H1 (cell line): Measurements from ENCODE around the gene INPP5A. TPM values are rescaled to one million over a fixed set of nuclear protein-coding genes. Genes with fewer than 3 reads are reported as not detected.

Experiments used
- CTCF ChIA-PET: fragments of 300-600 bp; sonication (Branson Sonifier 250); formaldehyde crosslinking; loops from one replicate; lab custom pipeline; 2021; ENCODE audit not compliant: partially characterized antibody; lab: Charles Lee
- POLR2A ChIA-PET: fragments of 300-600 bp; sonication (Branson Sonifier 250); formaldehyde crosslinking; loops from one replicate; lab custom pipeline; 2021; ENCODE audit warnings: inconsistent platforms; ENCODE audit not compliant: partially characterized antibody; lab: Charles Lee
- DNase-seq, 2 experiments: peaks; one replicate each; pipeline versions ENCODE4 v3.0.0 to v3.0.0-alpha.2; 2010 to 2022; ENCODE audit warnings: low spot score in 2 of 2, low read depth in 1 of 2, mixed read lengths in 1 of 2
- FAIRE-seq: peaks from 2 replicates; lab custom pipeline; 2011; peaks lifted over from hg19 to GRCh38; lab: Jason Lieb, UNC
- H2AFZ ChIP-seq: 2 replicates; pipeline ENCODE4 v1.8.1; 2012; ENCODE audit warnings: low read length, inconsistent platforms
- H2AK5ac ChIP-seq: 2 replicates; pipeline ENCODE4 v1.6.1; 2013; ENCODE audit warnings: low read depth, low read length
- H2BK120ac ChIP-seq: replicated peaks from 2 replicates; pipeline ENCODE3; 2013; ENCODE audit warnings: low read depth, low read length, inconsistent platforms
- H2BK12ac ChIP-seq: 2 replicates; pipeline ENCODE4 v1.6.1; 2013; ENCODE audit warnings: low read depth, low read length
- H2BK15ac ChIP-seq: 2 replicates; pipeline ENCODE4 v1.6.1; 2013; ENCODE audit warnings: low read length
- H2BK20ac ChIP-seq: 2 replicates; pipeline ENCODE4 v1.6.1; 2013; ENCODE audit warnings: low read length
- H2BK5ac ChIP-seq: 2 replicates; pipeline ENCODE4 v1.6.1; 2013; ENCODE audit warnings: low read depth, low read length
- H3K14ac ChIP-seq: 2 replicates; pipeline ENCODE4 v1.6.1; 2013; ENCODE audit warnings: inconsistent platforms; ENCODE audit not compliant: insufficient read length
- H3K18ac ChIP-seq: 2 replicates; pipeline ENCODE4 v1.6.1; 2013; ENCODE audit warnings: low read length; ENCODE audit errors: extremely low read depth
- H3K23ac ChIP-seq: 2 replicates; pipeline ENCODE4 v1.6.1; 2013; ENCODE audit warnings: inconsistent platforms; ENCODE audit not compliant: insufficient read length
- H3K23me2 ChIP-seq: 2 replicates; pipeline ENCODE4 v1.6.1; 2013; ENCODE audit warnings: low read depth, low read length
- H3K27ac ChIP-seq: 2 replicates; pipeline ENCODE4 v1.6.1; 2011; ENCODE audit warnings: low read depth, low read length, inconsistent platforms
- H3K27me3 ChIP-seq, 4 experiments: replicated peaks in 1 of 4; 1 replicate in 1 of 4; 2 replicates in 3 of 4; pipeline versions ENCODE4 v1.6.1 to v1.8.1; 2011 to 2013; ENCODE audit warnings: low read length in 3 of 4, mild to moderate bottlenecking in 3 of 4, inconsistent platforms in 2 of 4, mixed read lengths in 2 of 4, moderate library complexity in 1 of 4; ENCODE audit not compliant: control insufficient read depth in 3 of 4, insufficient read depth in 3 of 4; ENCODE audit errors: extremely low read depth in 1 of 4
- H3K36me3 ChIP-seq, 4 experiments: 2 replicates each; pipeline versions ENCODE4 v1.6.1 to v1.8.1; 2011 to 2013; ENCODE audit warnings: mild to moderate bottlenecking in 4 of 4, low read length in 3 of 4, moderate library complexity in 2 of 4, control low read depth in 1 of 4, inconsistent platforms in 1 of 4; ENCODE audit not compliant: insufficient read depth in 4 of 4, control insufficient read depth in 2 of 4
- H3K4ac ChIP-seq: replicated peaks from 2 replicates; pipeline ENCODE3; 2013; ENCODE audit warnings: low read length, low read depth, mixed read lengths, inconsistent platforms; ENCODE audit not compliant: insufficient read length
- H3K4me1 ChIP-seq, 4 experiments: replicated peaks in 1 of 4; 1 replicate in 1 of 4; 2 replicates in 3 of 4; pipeline versions ENCODE4 v1.6.1 to v1.8.1; 2011 to 2013; ENCODE audit warnings: low read length in 3 of 4, inconsistent platforms in 2 of 4, mixed read lengths in 1 of 4; ENCODE audit not compliant: insufficient read depth in 4 of 4, control insufficient read depth in 3 of 4
- H3K4me2 ChIP-seq, 2 experiments: 2 replicates each; pipeline versions ENCODE4 v1.6.1 to v1.8.1; 2011 to 2013; ENCODE audit warnings: low read depth in 2 of 2, low read length in 2 of 2, control low read depth in 1 of 2, inconsistent platforms in 1 of 2, mild to moderate bottlenecking in 1 of 2; ENCODE audit not compliant: insufficient read depth in 1 of 2
- H3K4me3 ChIP-seq, 4 experiments: fragments of 200-600, 300-600 bp in 1 of 4; sonication (generic), shearing (Covaris generic), sonication (Bioruptor Twin) in 1 of 4; 2 replicates each; pipeline versions ENCODE4 v1.5.1 to v1.8.1; 2011 to 2016; ENCODE audit warnings: low read length in 4 of 4, low read depth in 3 of 4, control low read depth in 2 of 4, inconsistent platforms in 2 of 4, mild to moderate bottlenecking in 2 of 4, mixed read lengths in 1 of 4, moderate library complexity in 1 of 4; ENCODE audit not compliant: insufficient read depth in 2 of 4; ENCODE audit errors: extremely low read depth in 1 of 4
- H3K56ac ChIP-seq: replicated peaks from 2 replicates; pipeline ENCODE3; 2013; ENCODE audit warnings: low read depth, mild to moderate bottlenecking, mixed read lengths, low read length, inconsistent platforms; ENCODE audit not compliant: insufficient read length
- H3K79me1 ChIP-seq: 2 replicates; pipeline ENCODE4 v1.6.1; 2013; ENCODE audit warnings: low read depth, low read length, control low read depth
- H3K79me2 ChIP-seq, 2 experiments: 2 replicates each; pipeline versions ENCODE4 v1.6.1 to v1.8.1; 2012 to 2013; ENCODE audit warnings: low read length in 2 of 2, mild to moderate bottlenecking in 2 of 2, inconsistent platforms in 1 of 2; ENCODE audit not compliant: insufficient read depth in 2 of 2, control insufficient read depth in 1 of 2
- H3K9ac ChIP-seq, 4 experiments: replicated peaks in 1 of 4; 1 replicate in 1 of 4; 2 replicates in 3 of 4; pipeline versions ENCODE4 v1.6.1 to v1.8.1; 2011 to 2013; ENCODE audit warnings: low read depth in 3 of 4, low read length in 3 of 4, control low read depth in 2 of 4, mild to moderate bottlenecking in 2 of 4, moderate library complexity in 2 of 4, inconsistent platforms in 1 of 4; ENCODE audit errors: extremely low read depth in 1 of 4
- H3K9me3 ChIP-seq, 2 experiments: 2 replicates each; pipeline versions ENCODE4 v1.6.1 to v1.8.1; 2012 to 2013; ENCODE audit warnings: mild to moderate bottlenecking in 2 of 2, moderate library complexity in 2 of 2, control low read depth in 1 of 2, inconsistent platforms in 1 of 2, low read depth in 1 of 2, low read length in 1 of 2, mixed read lengths in 1 of 2; ENCODE audit not compliant: insufficient read depth in 2 of 2
- H4K20me1 ChIP-seq, 2 experiments: replicated peaks in 1 of 2; 2 replicates each; pipeline versions ENCODE3 to v1.8.1; 2011 to 2013; ENCODE audit warnings: inconsistent platforms in 2 of 2, low read length in 2 of 2, mild to moderate bottlenecking in 1 of 2; ENCODE audit not compliant: insufficient read depth in 2 of 2, control insufficient read depth in 1 of 2
- H4K5ac ChIP-seq: 2 replicates; pipeline ENCODE4 v1.6.1; 2013; ENCODE audit warnings: low read length, low read depth, mixed read lengths, inconsistent platforms; ENCODE audit not compliant: insufficient read length
- H4K8ac ChIP-seq: 2 replicates; pipeline ENCODE4 v1.8.0; 2013; ENCODE audit warnings: mild to moderate bottlenecking, moderate library complexity, low read length, inconsistent platforms; ENCODE audit not compliant: insufficient read depth; ENCODE audit errors: extremely low read depth
- H4K91ac ChIP-seq: replicated peaks from 2 replicates; pipeline ENCODE3; 2013; ENCODE audit warnings: low read length, mixed read lengths, inconsistent platforms; ENCODE audit not compliant: insufficient read length
- GABPA ChIP-seq: IDR thresholded peaks from 2 replicates; pipeline ENCODE4 v1.6.1; 2011; ENCODE audit warnings: mild to moderate bottlenecking, low read length, moderate library complexity, borderline replicate concordance; ENCODE audit not compliant: insufficient read depth
- POU5F1 ChIP-seq: IDR thresholded peaks from 2 replicates; pipeline ENCODE4 v1.6.1; 2011; ENCODE audit warnings: low read depth, mild to moderate bottlenecking, low read length, moderate library complexity
- TBP ChIP-seq: IDR thresholded peaks from 2 replicates; pipeline ENCODE4 v1.6.1; 2011; ENCODE audit warnings: low read depth, low read length, improper control_type of control experiment
- WGBS, 2 experiments: shearing (Covaris generic) in 1 of 2; methylation state at CpG; one replicate each; pipeline versions ENCODE4 v1.1.6 to v1.1.7; 2013 to 2015; ENCODE audit warnings: low lambda C conversion rate in 2 of 2, mixed read lengths in 2 of 2, inconsistent platforms in 1 of 2, low coverage in 1 of 2, missing lambda C conversion rate in 1 of 2; ENCODE audit not compliant: insufficient replicate concordance in 2 of 2, insufficient coverage in 1 of 2, insufficient read length in 1 of 2; ENCODE audit errors: extremely low coverage in 1 of 2, missing lambda C conversion rate in 1 of 2; 5-methylcytosine and 5-hydroxymethylcytosine counted together
- polyA plus RNA-seq, 7 experiments: library from polyadenylated mRNA; depleted of rRNA in 3 of 7; stranded (reverse) in 5 of 7; unstranded in 2 of 7; fragments of >200 nt in 5 of 7; fragments of 200-250 nt in 2 of 7; gene quantifications; 1 replicate in 5 of 7; 2 replicates in 1 of 7; 4 replicates in 1 of 7; pipeline versions ENCODE4 v1.2.1 to v1.2.3, GENCODE V29; 2011 to 2013; ENCODE audit warnings: missing spikeins in 2 of 7, mixed read lengths in 2 of 7
- total RNA-seq: library from RNA; stranded (reverse); fragmentation: NEBNext Ultra II Directional; extraction: Animal tissue kit (Norgen Biotek cat#: 25700); gene quantifications from 2 replicates; pipeline ENCODE4 v1.2.1, GENCODE V29; 2021

INPP5A gene
- total and polyA plus RNA-seq, 2 of the 8 experiments (the other 6 are each of a cell fraction or from before 2014, with no cell fraction given), result 19.7 to 27.5 TPM

GRCh38 chr10:132721725-132722124, 184.1 kb downstream of the INPP5A start:
- Histone ChIP-seq H2BK120ac (no peak overlapping the region), H2BK12ac (no peak overlapping the region), H4K20me1 (peaks cover 1 to 2% of the 10 kb centered on the region in 2 experiments), H3K79me2 (no peaks in the 10 kb centered on the region), H4K8ac (no peak overlapping the region), H3K4me1 (peaks cover 0 to 2% (median 0%) of the 10 kb centered on the region in 4 experiments; a peak in 1 of 7 replicates), H3K27ac (no peak overlapping the region), H3K9ac (no peak overlapping the region), H3K36me3 (no peaks in the 10 kb centered on the region), H3K23me2 (no peaks in the 10 kb centered on the region), H3K14ac (no peak overlapping the region), H2AK5ac (no peak overlapping the region), H3K18ac (no peak overlapping the region), H3K4me2 (no peak overlapping the region), H3K4me3 (no peak overlapping the region), H4K91ac (no peak overlapping the region), H3K4ac (no peak overlapping the region), H2BK15ac (no peak overlapping the region), H3K27me3 (0 out of 7 replicates have a peak, but pooled peaks cover 0 to 2% (median 0%) of the 10 kb centered on the region in 4 experiments), H3K9me3 (no peaks in the 10 kb centered on the region; a peak in 2 of 4 replicates), H2AFZ (no peak overlapping the region), H3K79me1 (no peaks in the 10 kb centered on the region), H3K23ac (no peak overlapping the region), H2BK5ac (no peak overlapping the region), H4K5ac (no peak overlapping the region), H3K56ac (no peak overlapping the region), H2BK20ac (no peak overlapping the region)
- FAIRE-seq, result no peak
- DNase-seq, result no peak
- 87% methylated on average over 6 of the region's 6 CpGs; no CpG with 5 or more reads in 1 of the 2 experiments for WGBS, 2 experiments
- CTCF ChIA-PET, result no interaction called here
- POLR2A ChIA-PET, result no interaction called here
- TF ChIP-seq TBP (no peak), GABPA (no peak), POU5F1 (no peak)
